HepG2 (cell line): Measurements from ENCODE around the gene ENO2. TPM values are rescaled to one million over a fixed set of nuclear protein-coding genes. Genes with fewer than 3 reads are reported as not detected.

Experiments
- ATAD3A ChIP-seq: sonication (generic); formaldehyde crosslinking; IDR thresholded peaks from 2 replicates; pipeline ENCODE4 v1.4.0; 2020; ENCODE audit warnings: missing genetic modification reagents
- MBNL3 ChIP-seq: fragments of 250-450 bp; sonication (Bioruptor Pico); conservative IDR thresholded peaks from 2 replicates; pipeline ENCODE4 v1.8.0; 2022; ENCODE audit warnings: mild to moderate bottlenecking, inconsistent platforms
- NCOA2 ChIP-seq: sonication (generic); formaldehyde crosslinking; IDR thresholded peaks from 2 replicates; pipeline ENCODE4 v1.8.0; 2022; ENCODE audit warnings: inconsistent platforms
- RAD21 ChIP-seq: fragments of 450-650 bp; formaldehyde crosslinking; IDR thresholded peaks from 2 replicates; pipeline ENCODE4 v1.5.0; 2020; ENCODE audit warnings: mild to moderate bottlenecking
- SOX5 ChIP-seq: IDR thresholded peaks from 2 replicates; pipeline ENCODE4 v1.6.1; 2016; ENCODE audit warnings: borderline replicate concordance
- ZFP1 ChIP-seq: IDR thresholded peaks from 2 replicates; pipeline ENCODE4 v1.6.1; 2016
- ZMYM3 ChIP-seq: sonication (generic); formaldehyde crosslinking; IDR thresholded peaks from 2 replicates; pipeline ENCODE4 v1.5.1; 2020; ENCODE audit warnings: mild to moderate bottlenecking, missing genetic modification reagents
- ZMYM4 ChIP-seq: sonication (generic); formaldehyde crosslinking; IDR thresholded peaks from 2 replicates; pipeline ENCODE4 v1.8.1; 2023; ENCODE audit warnings: mild to moderate bottlenecking, missing genetic modification reagents
- ZNF841 ChIP-seq: sonication (generic); formaldehyde crosslinking; IDR thresholded peaks from 2 replicates; pipeline ENCODE4 v1.8.1; 2023; ENCODE audit warnings: missing genetic modification reagents, borderline replicate concordance
- ZSCAN31 ChIP-seq: sonication (generic); formaldehyde crosslinking; IDR thresholded peaks from 2 replicates; pipeline ENCODE4 v1.5.0; 2020; ENCODE audit warnings: low read depth, mild to moderate bottlenecking, missing genetic modification reagents
- polyA plus RNA-seq, 8 experiments: library from polyadenylated mRNA; depleted of rRNA in 3 of 8; stranded (reverse) in 7 of 8; unstranded in 1 of 8; fragments of >200 nt; fragmentation: Illumina TruSeq in 4 of 8; extraction: Trizol in 4 of 8; gene quantifications; 2 replicates each; pipeline versions ENCODE4 v1.2.1 to v1.2.3, GENCODE V29; 2011 to 2016; ENCODE audit warnings: low read depth in 4 of 8, missing spikeins in 1 of 8, mixed read lengths in 1 of 8; ENCODE audit not compliant: insufficient read depth in 1 of 8
- total RNA-seq, 5 experiments: library from RNA; depleted of rRNA; stranded (reverse); fragments of >200 nt; fragmentation: Illumina TruSeq; extraction: Trizol; gene quantifications; 2 replicates each; pipeline ENCODE4 v1.2.3, GENCODE V29; 2016; ENCODE audit warnings: low read depth in 1 of 5
- TF ChIP-seq, protein P1 (sequence below): sonication (generic); formaldehyde crosslinking; IDR thresholded peaks from one replicate; pipeline ENCODE4 v1.5.1; 2020; ENCODE audit warnings: mild to moderate bottlenecking, missing genetic modification reagents; ENCODE audit errors: not compliant biosample characterization
- TF ChIP-seq, protein P2 (sequence below): sonication (generic); formaldehyde crosslinking; IDR thresholded peaks from 2 replicates; pipeline ENCODE4 v1.8.0; 2022; ENCODE audit warnings: low read depth, missing genetic modification reagents
- TF ChIP-seq, protein P3 (sequence below): sonication (generic); formaldehyde crosslinking; IDR thresholded peaks from 2 replicates; pipeline ENCODE4 v1.4.0; 2020; ENCODE audit warnings: mild to moderate bottlenecking, missing genetic modification reagents
- TF ChIP-seq, protein P4 (sequence below): sonication (generic); formaldehyde crosslinking; IDR thresholded peaks from 2 replicates; pipeline ENCODE4 v1.4.0; 2020; ENCODE audit warnings: missing genetic modification reagents

ENO2 gene
- total and polyA plus RNA-seq, 2 of the 13 experiments (the other 11 are each of a cell fraction or from before 2014, with no cell fraction given) = 19.3 to 136 TPM

DNA sequence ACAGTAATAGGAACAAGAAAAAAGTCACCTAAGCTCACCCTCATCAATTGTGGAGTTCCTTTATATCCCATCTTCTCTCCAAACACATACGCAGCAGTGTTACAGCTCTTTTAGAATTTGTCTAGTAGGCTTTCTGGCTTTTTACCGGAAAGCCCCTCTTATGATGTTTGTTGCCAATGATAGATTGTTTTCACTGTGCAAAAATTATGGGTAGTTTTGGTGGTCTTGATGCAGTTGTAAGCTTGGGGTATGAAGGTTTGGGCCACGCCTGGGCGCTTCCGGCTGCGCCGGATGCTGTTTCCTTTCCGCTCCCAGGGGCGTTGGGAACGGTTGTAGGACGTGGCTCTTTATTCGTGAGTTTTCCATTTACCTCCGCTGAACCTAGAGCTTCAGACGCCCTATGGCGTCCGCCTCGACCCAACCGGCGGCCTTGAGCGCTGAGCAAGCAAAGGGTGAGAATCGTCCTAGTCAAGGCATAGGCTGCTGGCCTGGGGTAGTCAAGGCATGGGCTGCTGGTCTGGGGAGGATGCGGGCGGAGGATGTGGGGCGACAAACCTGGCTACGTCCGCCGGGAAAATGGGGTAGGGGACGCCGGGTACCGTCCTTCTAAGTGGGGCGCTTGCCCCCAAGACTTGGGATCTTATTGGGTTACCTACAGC, 29.5 kb downstream of the ENO2 start, which contains the start of the genes C12orf57 and RNU7-1 (continued):
- TF ChIP-seq, protein P1, sequence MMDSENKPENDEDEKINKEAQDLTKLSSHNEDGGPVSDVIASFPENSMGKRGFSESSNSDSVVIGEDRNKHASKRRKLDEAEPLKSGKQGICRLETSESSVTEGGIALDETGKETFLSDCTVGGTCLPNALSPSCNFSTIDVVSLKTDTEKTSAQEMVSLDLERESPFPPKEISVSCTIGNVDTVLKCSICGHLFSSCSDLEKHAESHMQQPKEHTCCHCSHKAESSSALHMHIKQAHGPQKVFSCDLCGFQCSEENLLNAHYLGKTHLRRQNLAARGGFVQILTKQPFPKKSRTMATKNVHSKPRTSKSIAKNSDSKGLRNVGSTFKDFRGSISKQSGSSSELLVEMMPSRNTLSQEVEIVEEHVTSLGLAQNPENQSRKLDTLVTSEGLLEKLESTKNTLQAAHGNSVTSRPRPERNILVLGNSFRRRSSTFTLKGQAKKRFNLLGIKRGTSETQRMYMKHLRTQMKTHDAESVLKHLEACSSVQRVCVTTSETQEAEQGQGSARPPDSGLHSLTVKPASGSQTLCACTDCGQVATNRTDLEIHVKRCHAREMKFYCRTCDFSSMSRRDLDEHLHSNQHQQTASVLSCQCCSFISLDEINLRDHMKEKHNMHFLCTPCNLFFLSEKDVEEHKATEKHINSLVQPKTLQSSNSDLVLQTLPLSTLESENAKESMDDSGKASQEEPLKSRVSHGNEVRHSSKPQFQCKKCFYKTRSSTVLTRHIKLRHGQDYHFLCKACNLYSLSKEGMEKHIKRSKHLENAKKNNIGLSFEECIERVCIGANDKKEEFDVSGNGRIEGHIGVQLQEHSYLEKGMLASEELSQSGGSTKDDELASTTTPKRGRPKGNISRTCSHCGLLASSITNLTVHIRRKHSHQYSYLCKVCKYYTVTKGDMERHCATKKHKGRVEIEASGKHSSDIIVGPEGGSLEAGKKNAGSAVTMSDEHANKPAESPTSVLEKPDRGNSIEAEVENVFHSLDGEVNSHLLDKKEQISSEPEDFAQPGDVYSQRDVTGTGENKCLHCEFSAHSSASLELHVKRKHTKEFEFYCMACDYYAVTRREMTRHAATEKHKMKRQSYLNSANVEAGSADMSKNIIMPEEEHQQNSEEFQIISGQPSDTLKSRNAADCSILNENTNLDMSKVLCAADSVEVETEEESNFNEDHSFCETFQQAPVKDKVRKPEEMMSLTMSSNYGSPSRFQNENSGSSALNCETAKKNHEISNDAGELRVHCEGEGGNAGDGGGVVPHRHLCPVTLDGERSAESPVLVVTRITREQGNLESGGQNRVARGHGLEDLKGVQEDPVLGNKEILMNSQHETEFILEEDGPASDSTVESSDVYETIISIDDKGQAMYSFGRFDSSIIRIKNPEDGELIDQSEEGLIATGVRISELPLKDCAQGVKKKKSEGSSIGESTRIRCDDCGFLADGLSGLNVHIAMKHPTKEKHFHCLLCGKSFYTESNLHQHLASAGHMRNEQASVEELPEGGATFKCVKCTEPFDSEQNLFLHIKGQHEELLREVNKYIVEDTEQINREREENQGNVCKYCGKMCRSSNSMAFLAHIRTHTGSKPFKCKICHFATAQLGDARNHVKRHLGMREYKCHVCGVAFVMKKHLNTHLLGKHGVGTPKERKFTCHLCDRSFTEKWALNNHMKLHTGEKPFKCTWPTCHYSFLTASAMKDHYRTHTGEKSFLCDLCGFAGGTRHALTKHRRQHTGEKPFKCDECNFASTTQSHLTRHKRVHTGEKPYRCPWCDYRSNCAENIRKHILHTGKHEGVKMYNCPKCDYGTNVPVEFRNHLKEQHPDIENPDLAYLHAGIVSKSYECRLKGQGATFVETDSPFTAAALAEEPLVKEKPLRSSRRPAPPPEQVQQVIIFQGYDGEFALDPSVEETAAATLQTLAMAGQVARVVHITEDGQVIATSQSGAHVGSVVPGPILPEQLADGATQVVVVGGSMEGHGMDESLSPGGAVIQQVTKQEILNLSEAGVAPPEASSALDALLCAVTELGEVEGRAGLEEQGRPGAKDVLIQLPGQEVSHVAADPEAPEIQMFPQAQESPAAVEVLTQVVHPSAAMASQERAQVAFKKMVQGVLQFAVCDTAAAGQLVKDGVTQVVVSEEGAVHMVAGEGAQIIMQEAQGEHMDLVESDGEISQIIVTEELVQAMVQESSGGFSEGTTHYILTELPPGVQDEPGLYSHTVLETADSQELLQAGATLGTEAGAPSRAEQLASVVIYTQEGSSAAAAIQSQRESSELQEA (CRISPR knock-in tag) = no peak
- no peak for TF ChIP-seq MBNL3 (CRISPR knock-in tag)
- TF ChIP-seq ZMYM4 (CRISPR knock-in tag) = peak; percentile 57; the same call in 1 of the 2 replicates
- peak; percentile 36; the same call in 1 of the 2 replicates for TF ChIP-seq ZSCAN31 (CRISPR knock-in tag)
- TF ChIP-seq ZMYM3 = no peak
- TF ChIP-seq ATAD3A (CRISPR knock-in tag) = no peak
- TF ChIP-seq NCOA2 = peak; percentile 86
- TF ChIP-seq, protein P2, sequence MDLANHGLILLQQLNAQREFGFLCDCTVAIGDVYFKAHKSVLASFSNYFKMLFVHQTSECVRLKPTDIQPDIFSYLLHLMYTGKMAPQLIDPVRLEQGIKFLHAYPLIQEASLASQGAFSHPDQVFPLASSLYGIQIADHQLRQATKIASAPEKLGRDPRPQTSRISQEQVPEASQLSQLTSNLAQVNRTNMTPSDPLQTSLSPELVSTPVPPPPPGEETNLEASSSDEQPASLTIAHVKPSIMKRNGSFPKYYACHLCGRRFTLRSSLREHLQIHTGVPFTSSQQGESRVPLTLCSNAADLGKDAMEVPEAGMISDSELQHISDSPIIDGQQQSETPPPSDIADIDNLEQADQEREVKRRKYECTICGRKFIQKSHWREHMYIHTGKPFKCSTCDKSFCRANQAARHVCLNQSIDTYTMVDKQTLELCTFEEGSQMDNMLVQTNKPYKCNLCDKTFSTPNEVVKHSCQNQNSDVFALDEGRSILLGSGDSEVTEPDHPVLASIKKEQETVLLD (CRISPR knock-in tag) = peak; percentile 77
- peak; percentile 87; the same call in 1 of the 2 replicates for TF ChIP-seq ZNF841 (CRISPR knock-in tag)
- peak; percentile 69 for TF ChIP-seq SOX5
- TF ChIP-seq, protein P3, sequence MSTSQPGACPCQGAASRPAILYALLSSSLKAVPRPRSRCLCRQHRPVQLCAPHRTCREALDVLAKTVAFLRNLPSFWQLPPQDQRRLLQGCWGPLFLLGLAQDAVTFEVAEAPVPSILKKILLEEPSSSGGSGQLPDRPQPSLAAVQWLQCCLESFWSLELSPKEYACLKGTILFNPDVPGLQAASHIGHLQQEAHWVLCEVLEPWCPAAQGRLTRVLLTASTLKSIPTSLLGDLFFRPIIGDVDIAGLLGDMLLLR (CRISPR knock-in tag) = peak; percentile 59; the same call in 1 of the 2 replicates
- TF ChIP-seq, protein P4, sequence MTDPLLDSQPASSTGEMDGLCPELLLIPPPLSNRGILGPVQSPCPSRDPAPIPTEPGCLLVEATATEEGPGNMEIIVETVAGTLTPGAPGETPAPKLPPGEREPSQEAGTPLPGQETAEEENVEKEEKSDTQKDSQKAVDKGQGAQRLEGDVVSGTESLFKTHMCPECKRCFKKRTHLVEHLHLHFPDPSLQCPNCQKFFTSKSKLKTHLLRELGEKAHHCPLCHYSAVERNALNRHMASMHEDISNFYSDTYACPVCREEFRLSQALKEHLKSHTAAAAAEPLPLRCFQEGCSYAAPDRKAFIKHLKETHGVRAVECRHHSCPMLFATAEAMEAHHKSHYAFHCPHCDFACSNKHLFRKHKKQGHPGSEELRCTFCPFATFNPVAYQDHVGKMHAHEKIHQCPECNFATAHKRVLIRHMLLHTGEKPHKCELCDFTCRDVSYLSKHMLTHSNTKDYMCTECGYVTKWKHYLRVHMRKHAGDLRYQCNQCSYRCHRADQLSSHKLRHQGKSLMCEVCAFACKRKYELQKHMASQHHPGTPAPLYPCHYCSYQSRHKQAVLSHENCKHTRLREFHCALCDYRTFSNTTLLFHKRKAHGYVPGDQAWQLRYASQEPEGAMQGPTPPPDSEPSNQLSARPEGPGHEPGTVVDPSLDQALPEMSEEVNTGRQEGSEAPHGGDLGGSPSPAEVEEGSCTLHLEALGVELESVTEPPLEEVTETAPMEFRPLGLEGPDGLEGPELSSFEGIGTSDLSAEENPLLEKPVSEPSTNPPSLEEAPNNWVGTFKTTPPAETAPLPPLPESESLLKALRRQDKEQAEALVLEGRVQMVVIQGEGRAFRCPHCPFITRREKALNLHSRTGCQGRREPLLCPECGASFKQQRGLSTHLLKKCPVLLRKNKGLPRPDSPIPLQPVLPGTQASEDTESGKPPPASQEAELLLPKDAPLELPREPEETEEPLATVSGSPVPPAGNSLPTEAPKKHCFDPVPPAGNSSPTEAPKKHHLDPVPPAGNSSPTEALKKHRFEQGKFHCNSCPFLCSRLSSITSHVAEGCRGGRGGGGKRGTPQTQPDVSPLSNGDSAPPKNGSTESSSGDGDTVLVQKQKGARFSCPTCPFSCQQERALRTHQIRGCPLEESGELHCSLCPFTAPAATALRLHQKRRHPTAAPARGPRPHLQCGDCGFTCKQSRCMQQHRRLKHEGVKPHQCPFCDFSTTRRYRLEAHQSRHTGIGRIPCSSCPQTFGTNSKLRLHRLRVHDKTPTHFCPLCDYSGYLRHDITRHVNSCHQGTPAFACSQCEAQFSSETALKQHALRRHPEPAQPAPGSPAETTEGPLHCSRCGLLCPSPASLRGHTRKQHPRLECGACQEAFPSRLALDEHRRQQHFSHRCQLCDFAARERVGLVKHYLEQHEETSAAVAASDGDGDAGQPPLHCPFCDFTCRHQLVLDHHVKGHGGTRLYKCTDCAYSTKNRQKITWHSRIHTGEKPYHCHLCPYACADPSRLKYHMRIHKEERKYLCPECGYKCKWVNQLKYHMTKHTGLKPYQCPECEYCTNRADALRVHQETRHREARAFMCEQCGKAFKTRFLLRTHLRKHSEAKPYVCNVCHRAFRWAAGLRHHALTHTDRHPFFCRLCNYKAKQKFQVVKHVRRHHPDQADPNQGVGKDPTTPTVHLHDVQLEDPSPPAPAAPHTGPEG = no peak
- peak; percentile 81 for TF ChIP-seq RAD21
- peak; percentile 94 for TF ChIP-seq ZFP1 (CRISPR knock-in tag)
